SK-N-SH (cell line): ENCODE data around the gene MBD3L5.
"Not testable (repeated sequence)": the region's sequence is repeated elsewhere in the genome, so short reads cannot be mapped to it uniquely, and the experiment has no call there.

Source experiments
- EP300 ChIP-seq, 2 experiments: IDR thresholded peaks; 2 replicates each; pipeline versions ENCODE4 v1.4.0 to v1.6.1; 2012; ENCODE audit warnings: borderline replicate concordance in 1 of 2, low read depth in 1 of 2, low read length in 1 of 2
- FOXM1 ChIP-seq: IDR thresholded peaks from 2 replicates; pipeline ENCODE4 v1.4.0; 2012; ENCODE audit warnings: low read depth, mild to moderate bottlenecking
- GABPA ChIP-seq: IDR thresholded peaks from 2 replicates; pipeline ENCODE4 v1.4.0; 2012; ENCODE audit warnings: low read depth, mild to moderate bottlenecking
- MXI1 ChIP-seq: IDR thresholded peaks from 2 replicates; pipeline ENCODE4 v1.6.1; 2012; ENCODE audit warnings: mild to moderate bottlenecking, low read depth, low read length, improper control_type of control experiment
- POLR2AphosphoS5 ChIP-seq: IDR thresholded peaks from 2 replicates; pipeline ENCODE4 v1.6.1; 2012; ENCODE audit warnings: low read depth, low read length
- TF ChIP-seq, protein P1 (sequence below): fragments of 200-600 bp; sonication (generic); IDR thresholded peaks from 2 replicates; pipeline ENCODE4 v1.6.1; 2017; ENCODE audit warnings: antibody characterized with exemption, mild to moderate bottlenecking, moderate library complexity
- TF ChIP-seq, protein P2 (sequence below): IDR thresholded peaks from 2 replicates; pipeline ENCODE4 v1.4.0; 2012; ENCODE audit warnings: low read depth
- TF ChIP-seq, protein P3 (sequence below): fragments of 150-350 bp; IDR thresholded peaks from 2 replicates; pipeline ENCODE4 v1.6.1; 2017; ENCODE audit warnings: antibody characterized with exemption, low read length, low read depth, borderline replicate concordance

DNA sequence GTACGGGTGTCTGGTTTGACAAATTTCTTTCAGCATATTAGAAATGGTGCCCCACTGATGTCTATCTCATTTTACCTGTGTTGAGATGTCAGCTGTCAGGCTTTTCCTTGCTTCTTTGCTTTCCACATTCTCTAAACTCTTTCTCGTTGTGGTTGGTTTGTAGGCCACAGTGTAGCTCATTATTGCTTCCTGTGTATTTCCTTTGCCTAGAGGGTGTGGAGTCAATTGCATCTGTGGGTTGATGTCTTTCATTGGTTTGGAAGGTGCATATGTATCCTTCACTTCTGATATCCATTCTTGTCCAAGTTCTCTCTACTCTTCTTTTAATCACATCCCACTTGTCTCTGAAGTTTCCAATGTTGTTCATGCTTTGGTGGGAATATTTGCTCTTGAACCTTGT, 11.2 kb downstream of the MBD3L5 start:
- TF ChIP-seq, protein P1, sequence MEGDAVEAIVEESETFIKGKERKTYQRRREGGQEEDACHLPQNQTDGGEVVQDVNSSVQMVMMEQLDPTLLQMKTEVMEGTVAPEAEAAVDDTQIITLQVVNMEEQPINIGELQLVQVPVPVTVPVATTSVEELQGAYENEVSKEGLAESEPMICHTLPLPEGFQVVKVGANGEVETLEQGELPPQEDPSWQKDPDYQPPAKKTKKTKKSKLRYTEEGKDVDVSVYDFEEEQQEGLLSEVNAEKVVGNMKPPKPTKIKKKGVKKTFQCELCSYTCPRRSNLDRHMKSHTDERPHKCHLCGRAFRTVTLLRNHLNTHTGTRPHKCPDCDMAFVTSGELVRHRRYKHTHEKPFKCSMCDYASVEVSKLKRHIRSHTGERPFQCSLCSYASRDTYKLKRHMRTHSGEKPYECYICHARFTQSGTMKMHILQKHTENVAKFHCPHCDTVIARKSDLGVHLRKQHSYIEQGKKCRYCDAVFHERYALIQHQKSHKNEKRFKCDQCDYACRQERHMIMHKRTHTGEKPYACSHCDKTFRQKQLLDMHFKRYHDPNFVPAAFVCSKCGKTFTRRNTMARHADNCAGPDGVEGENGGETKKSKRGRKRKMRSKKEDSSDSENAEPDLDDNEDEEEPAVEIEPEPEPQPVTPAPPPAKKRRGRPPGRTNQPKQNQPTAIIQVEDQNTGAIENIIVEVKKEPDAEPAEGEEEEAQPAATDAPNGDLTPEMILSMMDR: not testable (repeated sequence)
- not testable (repeated sequence) for TF ChIP-seq MXI1; EP300 (IDR thresholded peaks at IDR 0.05; ENCODE audit: borderline replicate concordance in 1 of 2, low read depth in 1 of 2, low read length in 1 of 2); FOXM1; GABPA; POLR2AphosphoS5
- TF ChIP-seq, protein P2, sequence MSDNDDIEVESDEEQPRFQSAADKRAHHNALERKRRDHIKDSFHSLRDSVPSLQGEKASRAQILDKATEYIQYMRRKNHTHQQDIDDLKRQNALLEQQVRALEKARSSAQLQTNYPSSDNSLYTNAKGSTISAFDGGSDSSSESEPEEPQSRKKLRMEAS: not testable (repeated sequence)
- TF ChIP-seq, protein P3, sequence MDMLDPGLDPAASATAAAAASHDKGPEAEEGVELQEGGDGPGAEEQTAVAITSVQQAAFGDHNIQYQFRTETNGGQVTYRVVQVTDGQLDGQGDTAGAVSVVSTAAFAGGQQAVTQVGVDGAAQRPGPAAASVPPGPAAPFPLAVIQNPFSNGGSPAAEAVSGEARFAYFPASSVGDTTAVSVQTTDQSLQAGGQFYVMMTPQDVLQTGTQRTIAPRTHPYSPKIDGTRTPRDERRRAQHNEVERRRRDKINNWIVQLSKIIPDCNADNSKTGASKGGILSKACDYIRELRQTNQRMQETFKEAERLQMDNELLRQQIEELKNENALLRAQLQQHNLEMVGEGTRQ: not testable (repeated sequence)
